K562 (cell line): ENCODE results near the gene SLC1A5. TPM values are rescaled to one million over a fixed set of nuclear protein-coding genes. Genes with fewer than 3 reads are reported as not detected.

ENCODE experiments used
- CCAR2 ChIP-seq: fragments of 200-400 bp; formaldehyde crosslinking; IDR thresholded peaks from 2 replicates; pipeline ENCODE4 v1.6.1; 2017; ENCODE audit warnings: mild to moderate bottlenecking, low read depth, low read length
- CSDE1 ChIP-seq, 2 experiments: fragments of 450-650 bp; IDR thresholded peaks; 2 replicates each; pipeline ENCODE4 v1.6.1; 2016; ENCODE audit warnings: mild to moderate bottlenecking in 1 of 2
- FOXP4 ChIP-seq: sonication (generic); formaldehyde crosslinking; IDR thresholded peaks from 2 replicates; pipeline ENCODE4 v1.8.0; 2022; ENCODE audit warnings: mild to moderate bottlenecking, missing genetic modification reagents, borderline replicate concordance
- IRF1 ChIP-seq: sonication (generic); formaldehyde crosslinking; IDR thresholded peaks from 2 replicates; pipeline ENCODE4 v1.8.0; 2022; ENCODE audit warnings: missing genetic modification reagents, mild to moderate bottlenecking, borderline replicate concordance
- MCM3 ChIP-seq: fragments of 450-650 bp; IDR thresholded peaks from 2 replicates; pipeline ENCODE4 v1.6.1; 2016
- PTTG1 ChIP-seq: fragments of 450-650 bp; IDR thresholded peaks from 2 replicates; pipeline ENCODE4 v1.6.1; 2016; ENCODE audit warnings: low read depth, mild to moderate bottlenecking, missing genetic modification characterization, missing compliant biosample characterization
- SP1 ChIP-seq: sonication (generic); formaldehyde crosslinking; IDR thresholded peaks from 2 replicates; pipeline ENCODE4 v1.8.1; 2022; ENCODE audit warnings: mild to moderate bottlenecking, missing genetic modification reagents
- SRSF9 ChIP-seq: fragments of 200-400 bp; formaldehyde crosslinking; IDR thresholded peaks from 2 replicates; pipeline ENCODE4 v1.6.1; 2017; ENCODE audit warnings: low read depth, low read length, borderline replicate concordance
- TEAD4 ChIP-seq, 2 experiments: sonication (generic) in 1 of 2; formaldehyde crosslinking in 1 of 2; IDR thresholded peaks; 2 replicates each; pipeline versions ENCODE4 v1.6.1 to v1.8.0; 2012 to 2022; ENCODE audit warnings: borderline replicate concordance in 1 of 2, inconsistent platforms in 1 of 2, low read length in 1 of 2, mild to moderate bottlenecking in 1 of 2, missing genetic modification reagents in 1 of 2
- TGIF2 ChIP-seq: sonication (generic); formaldehyde crosslinking; IDR thresholded peaks from 2 replicates; pipeline ENCODE4 v1.8.1; 2022; ENCODE audit warnings: mild to moderate bottlenecking, missing genetic modification reagents, moderate library complexity
- XRCC4 ChIP-seq: IDR thresholded peaks from one replicate; pipeline ENCODE4 v1.6.1; 2011; ENCODE audit not compliant: insufficient read depth, insufficient read length; ENCODE audit errors: extremely low read depth
- ZBTB40 ChIP-seq, 2 experiments: fragments of 450-650 bp in 1 of 2; sonication (generic) in 1 of 2; formaldehyde crosslinking in 1 of 2; IDR thresholded peaks; 2 replicates each; pipeline versions ENCODE4 v1.7.1 to v1.9.0; 2016 to 2022; ENCODE audit warnings: inconsistent platforms in 1 of 2, mild to moderate bottlenecking in 1 of 2, missing genetic modification reagents in 1 of 2
- ZNF583 ChIP-seq: fragments of 250-450 bp; sonication (Bioruptor Pico); IDR thresholded peaks from 2 replicates; pipeline ENCODE4 v1.4.0; 2020
- ZSCAN32 ChIP-seq: fragments of 450-650 bp; formaldehyde crosslinking; IDR thresholded peaks from 2 replicates; pipeline ENCODE4 v1.4.0; 2020; ENCODE audit warnings: mild to moderate bottlenecking, moderate library complexity
- polyA plus RNA-seq, 8 experiments: library from polyadenylated mRNA; depleted of rRNA in 4 of 8; stranded (reverse) in 5 of 8; unstranded in 3 of 8; fragments of >200 nt; fragmentation: Nextera tagmentation in 2 of 8; fragmentation: Illumina TruSeq in 1 of 8; extraction: Ambion mirVana in 2 of 8; extraction: Trizol in 1 of 8; gene quantifications; 2 replicates each; pipeline versions ENCODE4 v1.2.1 to v1.2.3, GENCODE V29; 2011 to 2014; ENCODE audit warnings: inconsistent platforms in 1 of 8, missing spikeins in 1 of 8
- total RNA-seq, 7 experiments: library from RNA; depleted of rRNA in 6 of 7; stranded (reverse); fragments of >200 nt in 6 of 7; fragmentation: Illumina TruSeq in 2 of 7; extraction: Trizol in 2 of 7; gene quantifications; 2 replicates each; pipeline versions ENCODE4 v1.2.1 to v1.2.3, GENCODE V29; 2011 to 2021; ENCODE audit warnings: low replicate concordance in 1 of 7

The SLC1A5 gene
- total and polyA plus RNA-seq, 9 of the 15 experiments (the other 6 are each of a cell fraction or from before 2014, with no cell fraction given) = 31.2 to 417 (median 134) TPM

GRCh38 chr19:46784262-46785053, 3.9 kb downstream of the SLC1A5 start (continued):
- TF ChIP-seq TEAD4 (IDR thresholded peaks at IDR 0.05; ENCODE audit: low read length) (no peak), TEAD4 (CRISPR knock-in tag; IDR thresholded peaks at IDR 0.05; ENCODE audit: borderline replicate concordance) (no peak), TGIF2 (CRISPR knock-in tag) (no peak), MCM3 (no peak), SRSF9 (no peak), CCAR2 (no peak), XRCC4 (no peak), SP1 (CRISPR knock-in tag) (peak; percentile 67), ZNF583 (CRISPR knock-in tag) (no peak), CSDE1 (IDR thresholded peaks at IDR 0.05) (no peak), IRF1 (CRISPR knock-in tag) (no peak), ZSCAN32 (CRISPR knock-in tag) (peak; percentile 96), ZBTB40 (IDR thresholded peaks at IDR 0.05) (no peak), ZBTB40 (CRISPR knock-in tag; IDR thresholded peaks at IDR 0.05) (no peak), PTTG1 (tag) (no peak), FOXP4 (CRISPR knock-in tag) (peak; percentile 30; the same call in 1 of the 2 replicates)
